HS-5 (cell line): ENCODE data around the gene PTPN23.

Source experiments
- DNase-seq: peaks from one replicate; pipeline ENCODE4 v3.0.0-alpha.2; 2012; ENCODE audit warnings: low read depth

PTPN23 gene

DNA sequence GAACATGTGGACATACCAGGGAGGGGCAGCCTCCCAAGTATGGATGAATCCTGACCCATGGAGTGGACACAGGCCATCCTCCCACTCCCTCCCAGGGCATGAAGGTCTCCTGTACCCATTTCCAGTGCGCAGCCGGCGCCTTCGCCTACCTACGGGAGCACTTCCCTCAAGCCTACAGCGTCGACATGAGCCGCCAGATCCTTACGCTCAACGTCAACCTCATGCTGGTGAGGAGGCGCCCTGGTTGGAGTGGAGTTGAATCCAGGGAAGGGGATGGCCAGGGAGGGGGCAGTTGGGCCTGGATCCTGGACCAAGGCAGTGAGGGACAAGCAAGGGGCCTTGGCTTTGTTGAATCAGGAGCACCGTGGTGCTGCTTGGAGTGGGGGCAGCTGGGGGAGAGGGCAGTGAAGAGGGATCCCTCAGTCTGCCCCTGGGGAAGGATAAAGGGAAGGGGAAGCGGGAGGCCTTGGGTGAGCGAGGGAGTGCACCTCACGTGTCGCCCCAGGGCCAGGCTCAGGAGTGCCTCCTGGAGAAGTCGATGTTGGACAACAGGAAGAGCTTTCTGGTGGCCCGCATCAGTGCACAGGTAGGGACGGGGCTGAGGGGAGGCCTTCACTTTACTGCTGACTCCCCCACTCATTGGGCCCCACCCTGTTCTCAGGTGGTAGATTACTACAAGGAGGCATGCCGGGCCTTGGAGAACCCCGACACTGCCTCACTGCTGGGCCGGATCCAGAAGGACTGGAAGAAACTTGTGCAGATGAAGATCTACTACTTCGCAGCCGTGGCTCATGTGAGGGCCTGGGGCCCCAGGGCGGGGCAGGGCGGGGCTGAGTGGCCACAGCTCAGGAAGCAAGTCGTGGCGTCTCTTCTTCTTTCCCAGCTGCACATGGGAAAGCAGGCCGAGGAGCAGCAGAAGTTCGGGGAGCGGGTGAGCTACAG is 25.3 kb downstream of the PTPN23 start:
- no peak for DNase-seq

DNA sequence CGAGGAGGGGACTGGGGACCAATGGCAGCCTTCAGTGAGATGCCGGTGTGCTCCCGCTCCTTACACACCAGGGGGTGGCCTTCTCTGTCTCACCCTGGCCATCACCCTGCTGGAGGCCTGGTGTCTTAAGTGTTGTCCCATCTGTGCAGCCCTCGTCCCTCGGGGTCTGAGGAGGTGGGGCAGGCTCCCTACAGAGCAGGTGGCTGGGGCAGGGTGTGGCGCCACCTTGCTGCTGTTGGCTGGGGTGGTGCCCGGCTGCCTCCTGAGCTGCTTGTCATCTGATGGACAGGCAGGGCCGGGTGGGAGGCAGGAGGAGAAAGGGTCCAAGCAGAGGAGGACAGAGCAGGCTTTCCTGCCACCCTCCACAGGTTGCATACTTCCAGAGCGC is 25.9 kb downstream of the PTPN23 start:
- DNase-seq = no peak

DNA sequence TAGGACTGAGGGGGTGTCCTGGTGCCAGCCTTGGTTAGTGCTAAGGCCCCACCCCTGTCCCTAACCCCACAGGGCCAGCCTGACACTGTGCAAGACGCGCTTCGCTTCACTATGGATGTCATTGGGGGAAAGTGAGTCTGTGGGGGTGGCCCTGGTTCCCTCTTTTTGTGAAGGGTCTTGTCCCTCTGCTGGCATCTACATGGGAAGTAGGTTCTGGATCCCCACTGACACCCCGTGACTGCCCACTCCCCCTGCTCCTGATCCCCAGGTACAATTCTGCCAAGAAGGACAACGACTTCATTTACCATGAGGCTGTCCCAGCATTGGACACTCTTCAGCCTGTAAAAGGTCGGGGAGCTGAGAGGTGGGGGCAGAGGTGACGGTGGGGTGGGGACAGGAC is 26.4 kb downstream of the PTPN23 start:
- no peak for DNase-seq

DNA sequence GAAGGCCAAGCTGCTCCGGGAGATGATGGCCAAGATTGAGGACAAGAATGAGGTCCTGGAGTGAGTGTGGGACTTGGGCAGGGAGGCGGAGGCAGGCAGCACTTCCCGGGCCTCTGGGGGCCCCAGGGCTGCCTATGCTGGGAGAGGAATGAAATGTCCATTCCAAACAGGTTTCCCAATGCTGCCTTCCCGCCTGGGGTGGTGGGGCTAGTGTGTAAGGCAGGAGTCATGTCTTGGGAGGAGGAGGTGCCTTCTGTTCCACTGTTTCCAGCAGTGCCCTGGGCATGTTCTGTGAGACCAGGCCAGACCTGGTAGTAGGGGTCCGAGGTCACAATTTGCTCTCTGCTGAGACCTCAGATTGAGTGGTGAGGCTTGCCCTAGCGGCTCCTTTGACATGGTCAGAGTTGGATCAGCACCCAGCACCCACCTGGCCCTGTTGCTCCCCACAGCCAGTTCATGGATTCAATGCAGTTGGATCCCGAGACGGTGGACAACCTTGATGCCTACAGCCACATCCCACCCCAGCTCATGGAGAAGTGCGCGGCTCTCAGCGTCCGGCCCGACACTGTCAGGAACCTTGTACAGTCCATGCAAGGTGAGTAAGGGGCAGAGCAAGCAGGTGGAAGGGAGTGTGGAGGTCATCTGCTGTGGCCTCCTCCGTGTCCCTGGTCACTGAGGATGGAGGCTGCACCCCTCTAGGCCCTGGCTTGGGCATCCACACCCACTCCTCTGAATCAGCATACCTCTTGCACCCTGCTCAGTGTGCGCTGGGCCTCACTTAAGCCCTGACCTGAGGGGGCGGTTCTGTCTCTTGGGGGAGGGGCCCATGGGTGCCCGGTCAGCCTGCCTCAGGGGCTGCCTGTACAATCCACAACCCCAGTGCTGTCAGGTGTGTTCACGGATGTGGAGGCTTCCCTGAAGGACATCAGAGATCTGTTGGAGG is 27.3 kb downstream of the PTPN23 start:
- DNase-seq = no peak

DNA sequence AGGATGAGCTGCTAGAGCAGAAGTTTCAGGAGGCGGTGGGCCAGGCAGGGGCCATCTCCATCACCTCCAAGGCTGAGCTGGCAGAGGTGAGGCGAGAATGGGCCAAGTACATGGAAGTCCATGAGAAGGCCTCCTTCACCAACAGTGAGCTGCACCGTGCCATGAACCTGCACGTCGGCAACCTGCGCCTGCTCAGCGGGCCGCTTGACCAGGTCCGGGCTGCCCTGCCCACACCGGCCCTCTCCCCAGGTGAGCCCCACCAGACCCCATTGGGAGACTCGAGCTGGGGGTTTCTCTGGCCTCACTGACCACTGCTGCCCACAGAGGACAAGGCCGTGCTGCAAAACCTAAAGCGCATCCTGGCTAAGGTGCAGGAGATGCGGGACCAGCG is 28.0 kb downstream of the PTPN23 start:
- DNase-seq = no peak

DNA sequence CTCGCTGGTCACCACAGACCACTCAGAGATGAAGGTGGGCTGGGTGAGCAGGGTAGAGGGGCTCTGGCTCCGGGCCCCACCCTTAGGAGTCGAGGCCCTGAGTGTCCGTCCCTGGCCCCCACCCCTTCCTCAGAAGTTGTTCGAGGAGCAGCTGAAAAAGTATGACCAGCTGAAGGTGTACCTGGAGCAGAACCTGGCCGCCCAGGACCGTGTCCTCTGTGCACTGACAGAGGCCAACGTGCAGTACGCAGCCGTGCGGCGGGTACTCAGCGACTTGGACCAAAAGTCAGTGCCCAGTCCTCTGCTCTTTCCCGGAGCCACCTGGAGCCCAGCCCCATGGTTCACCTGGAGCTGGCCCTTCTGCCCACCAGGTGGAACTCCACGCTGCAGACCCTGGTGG is 28.5 kb downstream of the PTPN23 start:
- DNase-seq = no peak

DNA sequence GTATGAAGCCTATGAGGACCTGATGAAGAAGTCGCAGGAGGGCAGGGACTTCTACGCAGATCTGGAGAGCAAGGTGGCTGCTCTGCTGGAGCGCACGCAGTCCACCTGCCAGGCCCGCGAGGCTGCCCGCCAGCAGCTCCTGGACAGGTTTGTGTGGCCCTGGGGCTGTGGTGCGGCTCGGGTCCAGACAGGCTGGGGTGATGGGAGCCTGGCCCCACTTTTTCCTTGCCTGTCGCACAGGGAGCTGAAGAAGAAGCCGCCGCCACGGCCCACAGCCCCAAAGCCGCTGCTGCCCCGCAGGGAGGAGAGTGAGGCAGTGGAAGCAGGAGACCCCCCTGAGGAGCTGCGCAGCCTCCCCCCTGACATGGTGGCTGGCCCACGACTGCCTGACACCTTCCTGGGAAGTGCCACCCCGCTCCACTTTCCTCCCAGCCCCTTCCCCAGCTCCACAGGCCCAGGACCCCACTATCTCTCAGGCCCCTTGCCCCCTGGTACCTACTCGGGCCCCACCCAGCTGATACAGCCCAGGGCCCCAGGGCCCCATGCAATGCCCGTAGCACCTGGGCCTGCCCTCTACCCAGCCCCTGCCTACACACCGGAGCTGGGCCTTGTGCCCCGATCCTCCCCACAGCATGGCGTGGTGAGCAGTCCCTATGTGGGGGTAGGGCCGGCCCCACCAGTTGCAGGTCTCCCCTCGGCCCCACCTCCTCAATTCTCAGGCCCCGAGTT is 29.0 kb downstream of the PTPN23 start:
- no peak for DNase-seq

DNA sequence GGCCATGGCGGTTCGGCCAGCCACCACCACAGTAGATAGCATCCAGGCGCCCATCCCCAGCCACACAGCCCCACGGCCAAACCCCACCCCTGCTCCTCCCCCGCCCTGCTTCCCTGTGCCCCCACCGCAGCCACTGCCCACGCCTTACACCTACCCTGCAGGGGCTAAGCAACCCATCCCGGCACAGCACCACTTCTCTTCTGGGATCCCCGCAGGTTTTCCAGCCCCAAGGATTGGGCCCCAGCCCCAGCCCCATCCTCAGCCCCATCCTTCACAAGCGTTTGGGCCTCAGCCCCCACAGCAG is 29.5 kb downstream of the PTPN23 start:
- no peak for DNase-seq

DNA sequence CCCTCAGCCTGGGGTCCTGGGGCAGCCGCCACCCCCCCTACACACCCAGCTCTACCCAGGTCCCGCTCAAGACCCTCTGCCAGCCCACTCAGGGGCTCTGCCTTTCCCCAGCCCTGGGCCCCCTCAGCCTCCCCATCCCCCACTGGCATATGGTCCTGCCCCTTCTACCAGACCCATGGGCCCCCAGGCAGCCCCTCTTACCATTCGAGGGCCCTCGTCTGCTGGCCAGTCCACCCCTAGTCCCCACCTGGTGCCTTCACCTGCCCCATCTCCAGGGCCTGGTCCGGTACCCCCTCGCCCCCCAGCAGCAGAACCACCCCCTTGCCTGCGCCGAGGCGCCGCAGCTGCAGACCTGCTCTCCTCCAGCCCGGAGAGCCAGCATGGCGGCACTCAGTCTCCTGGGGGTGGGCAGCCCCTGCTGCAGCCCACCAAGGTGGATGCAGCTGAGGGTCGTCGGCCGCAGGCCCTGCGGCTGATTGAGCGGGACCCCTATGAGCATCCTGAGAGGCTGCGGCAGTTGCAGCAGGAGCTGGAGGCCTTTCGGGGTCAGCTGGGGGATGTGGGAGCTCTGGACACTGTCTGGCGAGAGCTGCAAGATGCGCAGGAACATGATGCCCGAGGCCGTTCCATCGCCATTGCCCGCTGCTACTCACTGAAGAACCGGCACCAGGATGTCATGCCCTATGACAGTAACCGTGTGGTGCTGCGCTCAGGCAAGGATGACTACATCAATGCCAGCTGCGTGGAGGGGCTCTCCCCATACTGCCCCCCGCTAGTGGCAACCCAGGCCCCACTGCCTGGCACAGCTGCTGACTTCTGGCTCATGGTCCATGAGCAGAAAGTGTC is 30.2 kb downstream of the PTPN23 start:
- DNase-seq = no peak

DNA sequence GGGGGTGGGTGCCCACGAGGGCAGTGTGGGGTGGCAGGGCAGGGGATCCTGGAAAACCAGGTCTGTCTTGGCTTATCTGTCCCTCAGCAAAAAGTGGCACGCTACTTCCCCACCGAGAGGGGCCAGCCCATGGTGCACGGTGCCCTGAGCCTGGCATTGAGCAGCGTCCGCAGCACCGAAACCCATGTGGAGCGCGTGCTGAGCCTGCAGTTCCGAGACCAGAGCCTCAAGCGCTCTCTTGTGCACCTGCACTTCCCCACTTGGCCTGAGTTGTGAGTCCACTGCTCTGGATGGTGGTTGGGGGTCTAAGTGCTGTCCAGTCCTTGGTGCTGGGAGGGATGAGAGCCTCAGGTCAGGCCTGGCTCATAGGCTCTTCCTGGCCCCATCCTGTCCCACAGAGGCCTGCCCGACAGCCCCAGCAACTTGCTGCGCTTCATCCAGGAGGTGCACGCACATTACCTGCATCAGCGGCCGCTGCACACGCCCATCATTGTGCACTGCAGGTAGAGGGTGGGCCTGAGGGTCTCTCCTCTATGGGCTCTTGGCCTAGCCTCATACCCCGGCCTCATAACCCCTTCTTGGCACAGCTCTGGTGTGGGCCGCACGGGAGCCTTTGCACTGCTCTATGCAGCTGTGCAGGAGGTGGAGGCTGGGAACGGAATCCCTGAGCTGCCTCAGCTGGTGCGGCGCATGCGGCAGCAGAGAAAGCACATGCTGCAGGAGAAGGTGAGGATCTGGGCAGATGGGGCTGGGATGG is 31.1 kb downstream of the PTPN23 start:
- DNase-seq = no peak

DNA sequence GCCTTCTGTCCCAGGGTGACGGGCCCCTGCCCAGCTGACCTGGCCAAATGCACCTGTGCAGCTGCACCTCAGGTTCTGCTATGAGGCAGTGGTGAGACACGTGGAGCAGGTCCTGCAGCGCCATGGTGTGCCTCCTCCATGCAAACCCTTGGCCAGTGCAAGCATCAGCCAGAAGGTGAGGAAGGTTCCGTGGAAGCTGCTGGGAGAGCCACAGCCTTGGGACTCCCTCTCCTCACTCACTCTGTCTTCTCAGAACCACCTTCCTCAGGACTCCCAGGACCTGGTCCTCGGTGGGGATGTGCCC is 31.6 kb downstream of the PTPN23 start:
- no peak for DNase-seq

DNA sequence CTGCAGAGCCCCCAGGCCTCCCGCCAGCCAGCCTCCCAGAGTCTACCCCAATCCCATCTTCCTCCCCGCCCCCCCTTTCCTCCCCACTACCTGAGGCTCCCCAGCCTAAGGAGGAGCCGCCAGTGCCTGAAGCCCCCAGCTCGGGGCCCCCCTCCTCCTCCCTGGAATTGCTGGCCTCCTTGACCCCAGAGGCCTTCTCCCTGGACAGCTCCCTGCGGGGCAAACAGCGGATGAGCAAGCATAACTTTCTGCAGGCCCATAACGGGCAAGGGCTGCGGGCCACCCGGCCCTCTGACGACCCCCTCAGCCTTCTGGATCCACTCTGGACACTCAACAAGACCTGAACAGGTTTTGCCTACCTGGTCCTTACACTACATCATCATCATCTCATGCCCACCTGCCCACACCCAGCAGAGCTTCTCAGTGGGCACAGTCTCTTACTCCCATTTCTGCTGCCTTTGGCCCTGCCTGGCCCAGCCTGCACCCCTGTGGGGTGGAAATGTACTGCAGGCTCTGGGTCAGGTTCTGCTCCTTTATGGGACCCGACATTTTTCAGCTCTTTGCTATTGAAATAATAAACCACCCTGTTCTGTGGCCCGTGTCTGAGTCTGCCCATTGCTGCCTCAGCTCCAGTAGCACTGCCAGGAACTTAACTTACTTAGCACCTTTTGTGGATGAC is 32.2 kb downstream of the PTPN23 start:
- no peak for DNase-seq

DNA sequence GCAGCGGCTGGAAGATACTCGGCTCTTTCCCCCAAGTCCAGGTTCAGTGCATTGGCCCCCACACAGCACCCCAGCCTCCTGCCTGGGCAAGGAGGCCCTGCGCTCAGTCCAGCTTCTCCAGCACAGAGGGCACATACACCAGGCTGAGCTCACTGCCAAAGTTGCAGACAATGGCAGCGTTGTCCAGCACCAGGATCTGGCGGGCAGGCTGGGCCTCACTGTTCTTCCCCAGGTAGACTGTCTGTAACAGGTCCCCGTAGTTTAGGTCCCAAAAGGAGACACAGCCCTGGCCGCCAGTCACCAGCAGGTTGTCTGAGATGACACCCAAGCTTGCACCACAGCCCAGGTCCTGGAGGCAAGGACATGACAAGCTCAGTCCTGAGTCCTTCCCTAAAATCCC is 32.9 kb downstream of the PTPN23 start:
- no peak for DNase-seq

DNA sequence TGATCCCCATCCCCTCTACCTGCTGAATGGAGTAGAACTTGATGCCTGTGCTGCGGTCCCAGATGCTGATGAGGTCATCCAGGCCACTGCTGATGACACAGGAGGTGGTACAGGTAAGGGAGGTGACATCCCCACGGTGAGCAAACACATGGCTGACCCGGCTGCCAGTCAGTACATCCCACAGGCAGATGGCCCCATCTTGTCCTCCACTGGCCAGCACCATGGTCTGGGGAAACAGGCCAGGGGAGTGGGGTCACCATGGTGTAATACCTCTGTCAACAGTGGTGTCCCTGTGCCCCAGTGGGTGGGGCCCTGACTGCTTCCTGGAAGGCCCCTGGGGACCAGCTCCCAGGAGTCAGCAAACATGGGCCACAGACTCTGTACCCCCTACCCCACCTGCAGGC is 33.3 kb downstream of the PTPN23 start:
- no peak for DNase-seq

DNA sequence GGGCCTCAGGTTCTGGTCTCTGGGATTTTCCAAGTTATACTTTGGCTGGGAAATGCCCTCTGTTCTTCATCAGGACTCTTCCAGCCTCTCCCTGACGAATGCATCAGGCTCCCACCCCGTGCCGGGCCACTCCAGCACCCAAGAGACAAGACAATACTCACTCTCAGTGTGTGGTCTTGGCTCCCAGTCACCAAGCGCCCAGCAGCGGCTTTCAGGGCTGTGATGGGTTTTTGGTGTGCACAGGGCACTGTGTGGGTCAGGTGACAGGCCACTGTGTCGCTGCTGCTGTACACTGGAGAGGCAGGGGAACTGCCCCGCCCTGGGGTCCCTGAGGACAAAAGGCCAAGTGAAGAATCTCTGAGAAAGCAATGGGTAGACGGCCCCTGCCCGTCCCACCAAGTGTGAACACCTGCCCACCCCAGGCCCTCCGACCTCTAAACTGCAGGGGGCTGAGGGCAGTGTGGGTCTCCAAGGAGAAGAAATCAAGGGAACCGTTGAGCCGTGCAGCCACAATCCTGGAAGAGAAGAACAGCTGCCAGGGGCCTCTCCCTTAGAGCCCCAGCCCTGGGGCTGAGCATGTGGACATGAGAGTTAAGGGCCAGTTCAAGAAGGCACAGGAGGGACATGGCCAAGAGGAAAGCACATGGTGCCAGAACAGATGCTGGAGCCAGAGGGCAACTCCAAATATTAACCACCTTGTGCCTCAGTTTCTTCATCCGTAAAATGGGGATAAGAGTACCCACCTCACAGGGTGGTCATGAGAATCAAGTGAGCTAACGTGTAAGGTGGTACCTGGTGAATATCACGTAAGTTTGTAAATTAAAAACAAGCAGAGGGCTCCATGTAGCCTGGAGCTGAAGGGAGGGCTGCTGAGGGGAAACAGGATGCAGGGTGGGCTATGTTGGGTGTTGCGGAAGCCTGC is 34.1 kb downstream of the PTPN23 start:
- DNase-seq = no peak

DNA sequence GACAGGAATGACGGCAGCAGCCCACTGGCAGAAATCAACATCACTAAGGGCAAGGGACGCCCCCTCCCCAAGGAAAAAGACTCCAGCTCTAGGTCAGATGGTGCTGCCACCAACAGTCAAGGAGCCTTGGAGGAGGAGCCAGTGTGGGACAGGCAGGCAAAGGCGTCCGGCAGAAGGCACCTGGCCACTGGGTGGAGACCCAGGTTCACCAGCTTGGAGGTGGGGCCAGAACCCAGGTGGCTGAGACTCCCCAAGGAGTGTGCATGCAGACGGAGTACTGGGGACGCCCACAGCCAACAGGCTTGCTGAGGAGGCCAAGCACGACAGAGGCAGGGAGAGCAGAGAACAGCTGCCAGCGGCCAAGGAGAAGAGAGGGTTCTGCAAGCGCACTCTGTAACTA is 35.2 kb downstream of the PTPN23 start:
- no peak for DNase-seq

DNA sequence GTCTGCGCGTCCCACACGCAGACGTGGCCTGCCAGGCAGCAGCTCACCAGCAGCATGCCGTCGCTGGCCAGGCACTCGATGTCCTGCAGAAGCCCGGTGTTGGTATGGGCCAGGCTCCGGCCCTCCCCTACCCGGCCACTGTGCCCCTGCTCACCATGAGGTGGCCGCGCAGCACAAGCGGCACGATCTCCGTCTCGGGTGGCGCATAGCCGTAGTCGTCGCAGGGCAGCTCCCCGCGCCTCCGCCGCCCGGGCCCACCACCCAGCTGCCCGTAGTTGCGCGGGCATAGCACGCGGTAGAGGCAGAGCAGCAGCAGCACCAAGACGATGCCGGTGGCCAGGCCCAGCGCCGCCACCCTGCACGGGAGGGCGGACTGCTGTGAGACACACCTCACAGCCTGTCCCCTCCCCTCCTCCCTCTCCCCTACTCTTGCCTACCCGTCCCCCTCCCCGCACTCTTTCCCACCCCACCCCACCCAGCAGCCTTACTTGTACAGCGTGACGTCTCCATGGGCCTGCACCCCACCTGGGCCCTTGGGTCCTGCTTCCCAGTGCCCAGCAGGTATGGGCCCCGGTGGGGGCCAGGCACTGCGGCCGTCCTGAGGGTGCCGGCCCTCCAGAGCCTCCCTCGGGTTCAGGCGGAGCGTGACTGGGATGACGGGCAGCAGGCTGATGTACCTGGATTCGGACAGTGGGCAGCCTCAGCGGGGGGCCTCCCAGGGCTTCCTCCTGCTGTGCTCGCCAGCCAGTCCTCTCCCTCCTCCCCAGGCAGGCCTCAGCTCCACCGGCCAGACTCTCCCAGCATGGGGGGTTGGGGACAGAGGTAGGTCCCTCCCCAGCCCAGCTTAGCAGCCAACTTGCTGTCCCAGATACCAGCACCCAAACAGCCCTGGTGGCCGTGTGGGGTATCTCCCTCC is 37.6 kb downstream of the PTPN23 start:
- DNase-seq = no peak
